ENCODE data around the gene MATN1.
"Not testable (repeated sequence)": the region's sequence is repeated elsewhere in the genome, so short reads cannot be mapped to it uniquely, and the experiment has no call there.

The MATN1 gene

GRCh38 chr1:30693366-30693765, 30.0 kb downstream of the MATN1 start:
- H3K36me3 ChIP-seq (ENCODE audit: insufficient read depth, low read length) = no peaks in the 10 kb centered on the region
- H3K4me1 ChIP-seq (ENCODE audit: control insufficient read depth, insufficient read depth, low read length, unreplicated experiment) = peaks cover 7% of the 10 kb centered on the region
- H2AFZ ChIP-seq (ENCODE audit: low read length, unreplicated experiment) = no peak overlapping the region
- H3K4me3 ChIP-seq (ENCODE audit: low read depth, low read length) = no peak overlapping the region
- H3K79me2 ChIP-seq (ENCODE audit: control insufficient read depth, insufficient read depth, low read length, unreplicated experiment) = no peaks in the 10 kb centered on the region
- no peak overlapping the region for H3K27ac ChIP-seq (ENCODE audit: low read depth, low read length)
- no peaks in the 10 kb centered on the region for H3K27me3 ChIP-seq (ENCODE audit: insufficient read depth, low read length)

GRCh38 chr1:30692948-30693301, 30.5 kb downstream of the MATN1 start:
- Histone ChIP-seq H2AFZ (ENCODE audit: low read length, unreplicated experiment) (no peak overlapping the region), H3K4me1 (ENCODE audit: control insufficient read depth, insufficient read depth, low read length, unreplicated experiment) (peaks cover 3% of the 10 kb centered on the region)

GRCh38 chr1:30692201-30692947, 31.0 kb downstream of the MATN1 start:
- no peaks in the 10 kb centered on the region for H3K4me1 ChIP-seq (ENCODE audit: control insufficient read depth, insufficient read depth, low read length, unreplicated experiment)
- no peak overlapping the region for H2AFZ ChIP-seq (ENCODE audit: low read length, unreplicated experiment)
- H3K27ac ChIP-seq (ENCODE audit: low read depth, low read length) = no peak overlapping the region
- no peaks in the 10 kb centered on the region for H3K79me2 ChIP-seq (ENCODE audit: control insufficient read depth, insufficient read depth, low read length, unreplicated experiment)
- no peaks in the 10 kb centered on the region for H3K36me3 ChIP-seq (ENCODE audit: insufficient read depth, low read length)
- H3K27me3 ChIP-seq (ENCODE audit: insufficient read depth, low read length) = 0 out of 2 replicates have a peak, but pooled peaks cover 3% of the 10 kb centered on the region
- H3K4me3 ChIP-seq (ENCODE audit: low read depth, low read length) = no peak overlapping the region

More at GRCh38 chr1:30692948-30693301, 30.5 kb downstream of the MATN1 start:
- no peaks in the 10 kb centered on the region for H3K79me2 ChIP-seq (ENCODE audit: control insufficient read depth, insufficient read depth, low read length, unreplicated experiment)
- no peak overlapping the region for H3K27ac ChIP-seq (ENCODE audit: low read depth, low read length)
- no peaks in the 10 kb centered on the region for H3K36me3 ChIP-seq (ENCODE audit: insufficient read depth, low read length)
- no peaks in the 10 kb centered on the region for H3K27me3 ChIP-seq (ENCODE audit: insufficient read depth, low read length)
- no peak overlapping the region for H3K4me3 ChIP-seq (ENCODE audit: low read depth, low read length)

GRCh38 chr1:30691480-30691879, 31.9 kb downstream of the MATN1 start:
- Histone ChIP-seq H3K27ac (ENCODE audit: low read depth, low read length) (no peak overlapping the region), H3K36me3 (ENCODE audit: insufficient read depth, low read length) (no peaks in the 10 kb centered on the region), H2AFZ (ENCODE audit: low read length, unreplicated experiment) (no peak overlapping the region), H3K4me1 (ENCODE audit: control insufficient read depth, insufficient read depth, low read length, unreplicated experiment) (no peaks in the 10 kb centered on the region), H3K79me2 (ENCODE audit: control insufficient read depth, insufficient read depth, low read length, unreplicated experiment) (no peaks in the 10 kb centered on the region), H3K27me3 (ENCODE audit: insufficient read depth, low read length) (peaks cover 11% of the 10 kb centered on the region), H3K4me3 (ENCODE audit: low read depth, low read length) (no peak overlapping the region)

- Histone ChIP-seq H3K4me1 (ENCODE audit: control insufficient read depth, insufficient read depth, low read length, unreplicated experiment) (no peaks in the 10 kb centered on the region), H3K36me3 (ENCODE audit: insufficient read depth, low read length) (no peaks in the 10 kb centered on the region), H3K79me2 (ENCODE audit: control insufficient read depth, insufficient read depth, low read length, unreplicated experiment) (no peaks in the 10 kb centered on the region), H3K27ac (ENCODE audit: low read depth, low read length) (no peak overlapping the region), H2AFZ (ENCODE audit: low read length, unreplicated experiment) (no peak overlapping the region), H3K27me3 (ENCODE audit: insufficient read depth, low read length) (peaks cover 24% of the 10 kb centered on the region), H3K4me3 (ENCODE audit: low read depth, low read length) (no peak overlapping the region)
These were observed 33.3 kb downstream of the MATN1 start for GRCh38 chr1:30689901-30690645.

GRCh38 chr1:30688920-30689794, 34.2 kb downstream of the MATN1 start:
- no peak overlapping the region for H3K27ac ChIP-seq (ENCODE audit: low read depth, low read length)
- H3K4me3 ChIP-seq (ENCODE audit: low read depth, low read length) = no peak overlapping the region
- no peaks in the 10 kb centered on the region for H3K79me2 ChIP-seq (ENCODE audit: control insufficient read depth, insufficient read depth, low read length, unreplicated experiment)
- no peak overlapping the region for H2AFZ ChIP-seq (ENCODE audit: low read length, unreplicated experiment)
- peaks cover 33% of the 10 kb centered on the region for H3K27me3 ChIP-seq (ENCODE audit: insufficient read depth, low read length)
- no peaks in the 10 kb centered on the region for H3K4me1 ChIP-seq (ENCODE audit: control insufficient read depth, insufficient read depth, low read length, unreplicated experiment)
- H3K36me3 ChIP-seq (ENCODE audit: insufficient read depth, low read length) = no peaks in the 10 kb centered on the region

- not testable (repeated sequence) for H3K36me3 ChIP-seq (ENCODE audit: insufficient read depth, low read length); H3K4me3 ChIP-seq (ENCODE audit: low read depth, low read length); H3K79me2 ChIP-seq (ENCODE audit: control insufficient read depth, insufficient read depth, low read length, unreplicated experiment); H3K4me1 ChIP-seq (ENCODE audit: control insufficient read depth, insufficient read depth, low read length, unreplicated experiment); H3K27ac ChIP-seq (ENCODE audit: low read depth, low read length); H2AFZ ChIP-seq (ENCODE audit: low read length, unreplicated experiment)
- H3K27me3 ChIP-seq (ENCODE audit: insufficient read depth, low read length) = peaks cover 40% of the 10 kb centered on the region
These were observed 34.9 kb downstream of the MATN1 start for GRCh38 chr1:30688516-30688915.

- H3K79me2 ChIP-seq (ENCODE audit: control insufficient read depth, insufficient read depth, low read length, unreplicated experiment) = no peaks in the 10 kb centered on the region
- H3K27ac ChIP-seq (ENCODE audit: low read depth, low read length) = no peak overlapping the region
- H3K4me1 ChIP-seq (ENCODE audit: control insufficient read depth, insufficient read depth, low read length, unreplicated experiment) = no peaks in the 10 kb centered on the region
- peaks cover 45% of the 10 kb centered on the region for H3K27me3 ChIP-seq (ENCODE audit: insufficient read depth, low read length)
- H3K4me3 ChIP-seq (ENCODE audit: low read depth, low read length) = no peak overlapping the region
- H2AFZ ChIP-seq (ENCODE audit: low read length, unreplicated experiment) = no peak overlapping the region
- no peaks in the 10 kb centered on the region for H3K36me3 ChIP-seq (ENCODE audit: insufficient read depth, low read length)
These were observed 35.5 kb downstream of the MATN1 start for GRCh38 chr1:30687886-30688285.

GRCh38 chr1:30686236-30686935, 37.0 kb downstream of the MATN1 start:
- no peak overlapping the region for H3K4me3 ChIP-seq (ENCODE audit: low read depth, low read length)
- peaks cover 55% of the 10 kb centered on the region for H3K27me3 ChIP-seq (ENCODE audit: insufficient read depth, low read length)
- no peaks in the 10 kb centered on the region for H3K36me3 ChIP-seq (ENCODE audit: insufficient read depth, low read length)
- H2AFZ ChIP-seq (ENCODE audit: low read length, unreplicated experiment) = no peak overlapping the region
- H3K4me1 ChIP-seq (ENCODE audit: control insufficient read depth, insufficient read depth, low read length, unreplicated experiment) = no peaks in the 10 kb centered on the region
- no peaks in the 10 kb centered on the region for H3K79me2 ChIP-seq (ENCODE audit: control insufficient read depth, insufficient read depth, low read length, unreplicated experiment)
- H3K27ac ChIP-seq (ENCODE audit: low read depth, low read length) = no peak overlapping the region

- H3K79me2 ChIP-seq (ENCODE audit: control insufficient read depth, insufficient read depth, low read length, unreplicated experiment) = no peaks in the 10 kb centered on the region
- no peaks in the 10 kb centered on the region for H3K4me1 ChIP-seq (ENCODE audit: control insufficient read depth, insufficient read depth, low read length, unreplicated experiment)
- H3K36me3 ChIP-seq (ENCODE audit: insufficient read depth, low read length) = no peaks in the 10 kb centered on the region
- no peak overlapping the region for H3K27ac ChIP-seq (ENCODE audit: low read depth, low read length)
- H2AFZ ChIP-seq (ENCODE audit: low read length, unreplicated experiment) = no peak overlapping the region
- H3K27me3 ChIP-seq (ENCODE audit: insufficient read depth, low read length) = peaks cover 55% of the 10 kb centered on the region
- H3K4me3 ChIP-seq (ENCODE audit: low read depth, low read length) = no peak overlapping the region
These were observed 37.6 kb downstream of the MATN1 start for GRCh38 chr1:30685796-30686165.
